ENCODE measurements around the gene PADI4.
A peak's percentile ranks its signal among the peaks of the same experiment; 100 is the strongest.
"Not testable (repeated sequence)": the region's sequence is repeated elsewhere in the genome, so short reads cannot be mapped to it uniquely, and the experiment has no call there.

PADI4 gene

DNA sequence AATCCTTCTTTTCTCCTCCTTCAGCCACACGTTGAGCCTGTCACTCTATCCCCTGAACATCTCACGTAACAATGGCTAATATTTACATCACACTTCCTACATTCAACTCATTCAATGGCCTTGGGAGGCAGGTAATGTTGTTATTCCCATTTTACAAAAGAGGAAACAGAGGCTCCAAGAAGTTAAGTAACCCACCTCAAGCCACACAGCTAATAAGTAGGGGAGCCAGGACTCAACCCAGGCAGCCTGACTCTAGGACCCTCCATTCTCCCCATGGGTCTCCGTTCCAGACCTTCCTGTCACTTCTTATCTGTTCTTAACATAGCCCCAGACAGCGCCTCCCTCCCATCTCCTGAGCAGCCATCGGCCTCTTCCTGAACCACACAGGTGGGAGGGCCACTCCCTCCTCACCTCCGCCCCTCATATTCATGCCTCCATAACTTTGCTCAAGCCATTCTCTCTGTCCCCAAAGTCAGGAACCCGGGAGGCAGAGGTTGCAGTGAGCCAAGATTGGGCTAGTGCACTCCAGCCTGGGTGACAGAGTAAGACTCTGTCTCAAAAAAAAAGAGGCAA lies 2.2 kb downstream of the PADI4 start:
- DNase-seq (ENCODE audit: low read depth in 1 of 2, low spot score in 1 of 2): no peak

GRCh38 chr1:17313530-17314309 lies 5.7 kb downstream of the PADI4 start:
- DNase-seq (ENCODE audit: low read depth in 1 of 2, low spot score in 1 of 2): no peak

- DNase-seq (ENCODE audit: low read depth in 1 of 2, low spot score in 1 of 2): no peak
Observed at GRCh38 chr1:17314491-17314971, 6.5 kb downstream of the PADI4 start.

- no peak for DNase-seq (ENCODE audit: low read depth in 1 of 2, low spot score in 1 of 2)
Observed at GRCh38 chr1:17315542-17316130, 7.6 kb downstream of the PADI4 start.

DNA sequence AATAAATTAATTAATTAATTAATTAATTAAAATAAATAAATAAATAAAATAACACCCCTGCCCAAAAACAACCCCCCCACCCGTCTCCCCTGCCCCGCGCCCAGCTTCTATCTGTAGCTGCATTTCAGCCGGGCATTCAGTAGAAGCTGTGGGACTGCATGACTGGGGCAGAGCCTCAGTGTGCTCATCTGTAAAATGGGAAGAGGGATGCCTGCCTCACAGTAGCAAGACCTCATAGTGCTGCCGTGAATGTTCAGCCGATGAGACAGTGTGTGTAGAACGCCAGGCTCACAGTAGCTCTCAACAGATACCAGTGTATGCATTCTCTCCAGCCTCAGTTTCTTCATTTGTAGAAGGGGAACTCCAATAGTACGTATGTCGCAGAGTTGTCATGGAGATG lies 8.7 kb downstream of the PADI4 start:
- no peak for DNase-seq (ENCODE audit: low read depth in 1 of 2, low spot score in 1 of 2)

DNA sequence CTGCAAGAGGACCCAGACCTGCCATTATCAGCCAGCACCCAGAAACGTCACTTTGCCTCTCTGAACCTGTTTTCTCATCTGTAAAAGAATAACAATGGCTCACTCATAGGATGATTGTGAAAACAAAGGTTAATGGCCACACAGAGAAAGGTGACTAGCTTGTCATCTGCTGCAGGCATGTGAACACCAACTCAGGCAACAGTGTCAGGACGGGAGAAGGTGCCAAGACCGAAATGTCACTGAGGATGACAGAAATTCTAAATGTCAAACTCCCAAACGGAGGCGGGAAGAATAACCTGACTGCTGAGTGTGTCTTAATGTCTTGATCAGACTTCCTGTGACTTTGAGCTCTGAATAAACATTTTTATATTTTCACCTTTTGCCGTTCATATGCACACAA lies 10.3 kb downstream of the PADI4 start:
- DNase-seq (ENCODE audit: low read depth in 1 of 2, low spot score in 1 of 2): no peak

GRCh38 chr1:17319561-17320350 lies 11.8 kb downstream of the PADI4 start:
- DNase-seq (ENCODE audit: low read depth in 1 of 2, low spot score in 1 of 2): no peak

GRCh38 chr1:17321857-17322390 lies 13.9 kb downstream of the PADI4 start:
- DNase-seq (ENCODE audit: low read depth in 1 of 2, low spot score in 1 of 2): not testable (repeated sequence)

DNA sequence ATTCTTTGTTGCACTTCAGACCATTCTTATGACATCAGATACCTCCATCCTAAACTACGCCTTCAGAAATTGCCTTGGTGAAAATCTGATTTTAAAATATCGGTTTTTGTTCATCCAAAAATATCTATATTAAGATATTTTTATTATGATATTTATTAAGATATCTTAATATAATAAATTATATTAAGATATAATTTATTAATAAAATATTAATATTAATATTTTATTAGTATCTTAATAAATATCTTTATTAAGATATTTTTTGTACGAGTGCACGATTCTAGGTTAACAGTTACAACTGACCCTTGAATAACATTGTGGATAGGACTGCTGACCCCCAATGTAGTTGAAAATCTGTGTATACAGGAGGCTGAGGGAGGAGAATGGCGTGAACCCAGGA lies 20.9 kb downstream of the PADI4 start:
- no peak for DNase-seq (ENCODE audit: low read depth in 1 of 2, low spot score in 1 of 2)

DNA sequence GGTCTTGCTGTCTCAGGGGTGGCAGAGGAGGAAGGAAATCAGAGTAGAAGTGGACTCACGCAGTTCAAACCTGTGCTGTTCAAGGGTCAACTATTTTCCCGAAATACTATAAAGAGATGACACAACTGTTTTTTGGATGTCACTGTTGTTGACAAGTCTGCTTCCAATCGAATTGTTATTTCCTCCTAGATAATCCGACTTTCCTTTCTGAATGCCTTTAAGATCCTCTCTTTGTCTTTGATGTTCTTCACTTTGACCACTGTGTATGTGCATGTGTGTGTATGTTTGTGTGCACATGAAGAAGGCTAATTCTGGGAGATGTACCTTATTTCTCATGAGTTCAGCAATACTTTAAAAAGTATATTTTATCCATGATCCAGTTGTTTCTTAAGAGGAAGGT lies 21.6 kb downstream of the PADI4 start:
- no peak for DNase-seq (ENCODE audit: low read depth in 1 of 2, low spot score in 1 of 2)

- no peak for DNase-seq (ENCODE audit: low read depth in 1 of 2, low spot score in 1 of 2)
Observed at GRCh38 chr1:17330856-17331255, 22.9 kb downstream of the PADI4 start.

DNA sequence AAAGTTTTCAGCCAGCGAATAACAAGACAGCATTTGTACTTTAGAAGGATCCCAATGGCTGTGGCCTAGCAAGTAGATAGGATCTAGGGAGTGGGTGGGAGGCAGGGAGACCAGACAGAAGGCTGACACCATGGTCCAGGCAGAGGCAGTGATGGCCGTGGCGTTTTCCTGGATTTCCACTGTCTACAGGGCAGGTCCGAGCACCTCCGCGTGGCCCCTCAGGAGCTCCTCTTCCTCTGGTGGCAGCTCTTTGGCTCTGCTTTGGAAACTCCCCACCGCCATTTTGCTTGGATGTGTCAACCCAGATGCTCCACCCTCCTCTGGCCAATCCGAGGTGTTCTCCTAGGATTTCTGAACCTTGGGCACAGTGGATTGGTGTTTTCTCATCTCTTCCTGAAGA lies 25.1 kb downstream of the PADI4 start:
- DNase-seq (ENCODE audit: low read depth in 1 of 2, low spot score in 1 of 2): no peak

GRCh38 chr1:17335821-17336710 lies 28.1 kb downstream of the PADI4 start:
- peak; percentile 7 to 47 for DNase-seq (ENCODE audit: low read depth in 1 of 2, low spot score in 1 of 2)

DNA sequence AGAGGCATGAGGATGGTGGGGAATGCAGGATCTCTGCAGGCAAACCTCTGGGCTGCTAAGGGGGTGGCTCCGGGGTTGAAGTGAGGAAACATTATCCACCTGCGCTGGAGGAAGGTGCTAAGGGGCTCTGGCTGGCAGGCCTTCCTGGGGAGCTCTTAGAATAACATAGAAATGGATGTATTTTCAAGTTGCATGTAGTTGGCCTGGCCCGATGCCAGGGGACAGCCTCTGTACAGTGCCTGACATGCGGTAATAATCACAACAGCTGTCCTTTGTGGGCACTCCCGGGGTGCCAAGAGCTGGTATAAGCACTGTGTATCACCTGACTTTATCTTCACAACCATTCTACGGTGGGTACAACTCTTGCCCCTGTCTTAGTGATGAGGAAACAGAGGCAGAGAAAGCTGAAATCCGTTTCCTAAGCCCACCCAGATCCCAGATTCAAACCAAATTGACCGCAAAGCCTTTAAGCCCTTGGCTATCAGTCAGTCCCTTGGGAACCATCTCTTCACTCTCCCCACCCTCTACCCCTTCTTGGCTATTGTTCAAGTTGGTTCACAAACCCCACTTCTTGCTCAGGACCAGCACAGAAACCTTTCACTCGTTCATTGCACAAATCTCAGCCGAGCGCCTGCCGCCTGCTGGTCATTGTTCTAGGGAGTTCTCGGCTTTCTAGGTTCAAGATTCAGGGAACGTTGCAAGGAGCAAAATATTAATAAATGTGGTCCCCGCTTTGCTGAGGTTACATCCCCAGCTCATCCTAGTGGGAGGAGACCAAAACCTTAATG lies 30.9 kb downstream of the PADI4 start:
- DNase-seq (ENCODE audit: low read depth in 1 of 2, low spot score in 1 of 2): no peak

- no peak for DNase-seq (ENCODE audit: low read depth in 1 of 2, low spot score in 1 of 2)
Observed at GRCh38 chr1:17339521-17339920, 31.5 kb downstream of the PADI4 start.

- no peak for DNase-seq (ENCODE audit: low read depth in 1 of 2, low spot score in 1 of 2)
Observed at GRCh38 chr1:17340358-17340757, 32.4 kb downstream of the PADI4 start.

DNA sequence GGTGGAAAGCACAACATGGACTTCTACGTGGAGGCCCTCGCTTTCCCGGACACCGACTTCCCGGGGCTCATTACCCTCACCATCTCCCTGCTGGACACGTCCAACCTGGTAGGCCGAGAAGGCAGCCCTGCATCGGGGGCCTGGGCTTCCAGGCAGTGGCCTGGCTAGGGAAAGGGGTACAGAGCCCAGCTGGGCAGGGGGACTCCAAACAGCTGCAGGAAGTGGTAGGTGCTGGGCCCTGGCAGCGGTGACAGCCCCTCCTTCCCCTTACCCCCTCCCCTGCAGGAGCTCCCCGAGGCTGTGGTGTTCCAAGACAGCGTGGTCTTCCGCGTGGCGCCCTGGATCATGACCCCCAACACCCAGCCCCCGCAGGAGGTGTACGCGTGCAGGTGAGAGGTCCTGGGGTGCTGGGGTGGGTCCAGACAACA lies 34.0 kb downstream of the PADI4 start:
- DNase-seq (ENCODE audit: low read depth in 1 of 2, low spot score in 1 of 2): no peak

DNA sequence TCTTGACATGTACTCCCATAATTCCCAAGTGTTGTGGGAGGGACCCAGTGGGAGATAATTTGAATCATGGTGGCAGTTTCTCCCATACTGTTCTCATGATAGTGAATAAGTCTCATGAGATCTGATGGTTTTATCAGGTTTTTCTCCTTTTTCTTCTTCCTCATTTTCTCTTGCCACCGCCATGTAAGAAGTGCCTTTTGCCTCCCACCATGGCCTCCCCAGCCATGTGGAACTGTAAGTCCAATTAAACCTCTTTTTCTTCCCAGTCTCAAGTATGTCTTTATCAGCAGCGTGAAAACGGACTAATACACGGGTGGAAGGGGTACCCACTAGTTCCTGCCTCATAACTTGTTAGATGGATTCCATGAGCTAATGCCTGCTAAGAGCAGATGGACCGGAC lies 37.5 kb downstream of the PADI4 start:
- DNase-seq (ENCODE audit: low read depth in 1 of 2, low spot score in 1 of 2): not testable (repeated sequence)

DNA sequence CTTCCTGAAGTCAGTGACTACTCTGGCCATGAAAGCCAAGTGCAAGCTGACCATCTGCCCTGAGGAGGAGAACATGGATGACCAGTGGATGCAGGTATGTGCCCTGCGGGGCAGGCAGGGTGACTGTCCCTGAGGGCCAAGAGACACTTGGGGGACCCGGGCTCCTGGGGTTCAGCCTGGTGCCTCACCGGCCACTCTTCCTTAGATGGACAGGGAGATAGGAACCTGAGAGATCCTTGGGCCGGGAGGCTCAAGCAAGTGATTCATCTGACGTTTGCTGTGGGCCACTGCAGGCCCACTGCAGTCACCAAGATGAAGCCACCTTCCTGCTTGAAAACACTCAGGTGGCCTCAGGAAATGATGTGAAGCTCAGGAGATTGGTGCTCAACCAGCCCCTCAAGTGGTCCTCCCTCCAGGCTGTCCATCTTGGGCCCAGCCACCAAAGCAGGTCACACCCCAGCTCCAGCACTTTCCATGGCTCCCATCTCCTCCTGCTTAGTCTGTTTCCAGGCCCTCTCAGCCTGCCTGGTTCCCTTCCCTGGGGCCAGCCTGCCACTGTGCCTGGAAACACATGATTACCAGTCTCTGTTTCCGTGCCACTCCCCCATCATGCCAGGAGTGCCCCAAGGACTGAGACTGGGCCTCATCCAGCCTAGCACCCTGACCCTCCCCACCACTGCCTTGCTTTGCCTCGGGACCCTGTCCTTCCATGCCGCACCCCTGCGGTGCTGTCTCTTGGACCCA lies 38.2 kb downstream of the PADI4 start:
- no peak for DNase-seq (ENCODE audit: low read depth in 1 of 2, low spot score in 1 of 2)
